ENCODE measurements around the gene FADS1. TPM values are rescaled to one million over a fixed set of nuclear protein-coding genes. Genes with fewer than 3 reads are reported as not detected.

Gene FADS1
- total RNA-seq, 1 donor from 2014 or later: 24.1 TPM

DNA sequence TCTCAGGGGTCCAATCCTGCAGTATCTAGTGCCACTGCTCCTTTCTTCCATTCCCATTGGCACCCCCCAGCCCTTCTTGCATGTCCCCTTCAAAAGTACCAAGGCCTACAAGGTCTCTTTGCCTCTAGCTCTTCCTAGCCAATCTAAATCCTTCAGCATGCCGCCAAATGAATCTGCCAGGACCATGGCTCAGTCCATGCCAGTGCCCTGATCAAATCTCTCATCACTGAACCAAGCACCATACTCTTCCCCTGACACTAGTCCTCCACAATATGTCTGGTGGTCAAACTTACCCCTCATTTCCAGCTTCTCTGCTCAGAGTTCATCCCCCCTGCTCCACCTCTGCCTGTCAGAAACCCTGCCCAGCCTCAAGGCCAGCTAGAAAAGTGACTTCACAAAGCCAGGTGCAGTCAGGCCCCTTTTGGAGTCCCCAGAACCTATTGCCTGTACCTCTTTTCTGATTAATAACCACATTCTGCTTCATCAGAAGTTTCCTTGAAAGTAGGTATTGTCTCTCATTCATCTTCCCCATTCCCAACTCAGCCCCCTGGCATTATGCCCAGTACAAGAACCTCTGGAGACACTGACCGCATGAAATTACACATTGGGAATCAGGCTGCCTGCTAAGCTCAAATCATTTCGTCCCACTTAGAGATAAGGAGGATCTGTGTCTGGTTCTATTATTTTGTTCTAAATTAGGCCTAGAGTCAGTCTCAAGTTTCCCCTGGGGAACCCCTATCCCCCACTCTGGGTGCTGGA is 12.7 kb downstream of the FADS1 start:
- no peak for DNase-seq
- Histone ChIP-seq H3K27me3 (ENCODE audit: low read depth) (no peaks in the 10 kb centered on the region), H3K9me3 (replicated peaks) (no peaks in the 10 kb centered on the region), H3K4me3 (no peak overlapping the region), H3K27ac (replicated peaks) (no peak overlapping the region), H3K4me1 (peaks cover 6% of the 10 kb centered on the region), H3K36me3 (peaks cover 60% of the 10 kb centered on the region)
- TF ChIP-seq, protein P1, sequence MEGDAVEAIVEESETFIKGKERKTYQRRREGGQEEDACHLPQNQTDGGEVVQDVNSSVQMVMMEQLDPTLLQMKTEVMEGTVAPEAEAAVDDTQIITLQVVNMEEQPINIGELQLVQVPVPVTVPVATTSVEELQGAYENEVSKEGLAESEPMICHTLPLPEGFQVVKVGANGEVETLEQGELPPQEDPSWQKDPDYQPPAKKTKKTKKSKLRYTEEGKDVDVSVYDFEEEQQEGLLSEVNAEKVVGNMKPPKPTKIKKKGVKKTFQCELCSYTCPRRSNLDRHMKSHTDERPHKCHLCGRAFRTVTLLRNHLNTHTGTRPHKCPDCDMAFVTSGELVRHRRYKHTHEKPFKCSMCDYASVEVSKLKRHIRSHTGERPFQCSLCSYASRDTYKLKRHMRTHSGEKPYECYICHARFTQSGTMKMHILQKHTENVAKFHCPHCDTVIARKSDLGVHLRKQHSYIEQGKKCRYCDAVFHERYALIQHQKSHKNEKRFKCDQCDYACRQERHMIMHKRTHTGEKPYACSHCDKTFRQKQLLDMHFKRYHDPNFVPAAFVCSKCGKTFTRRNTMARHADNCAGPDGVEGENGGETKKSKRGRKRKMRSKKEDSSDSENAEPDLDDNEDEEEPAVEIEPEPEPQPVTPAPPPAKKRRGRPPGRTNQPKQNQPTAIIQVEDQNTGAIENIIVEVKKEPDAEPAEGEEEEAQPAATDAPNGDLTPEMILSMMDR (IDR thresholded peaks at IDR 0.05; ENCODE audit: borderline replicate concordance): no peak
- intact Hi-C loops (cut with micrococcal nuclease): no loop called here

DNA sequence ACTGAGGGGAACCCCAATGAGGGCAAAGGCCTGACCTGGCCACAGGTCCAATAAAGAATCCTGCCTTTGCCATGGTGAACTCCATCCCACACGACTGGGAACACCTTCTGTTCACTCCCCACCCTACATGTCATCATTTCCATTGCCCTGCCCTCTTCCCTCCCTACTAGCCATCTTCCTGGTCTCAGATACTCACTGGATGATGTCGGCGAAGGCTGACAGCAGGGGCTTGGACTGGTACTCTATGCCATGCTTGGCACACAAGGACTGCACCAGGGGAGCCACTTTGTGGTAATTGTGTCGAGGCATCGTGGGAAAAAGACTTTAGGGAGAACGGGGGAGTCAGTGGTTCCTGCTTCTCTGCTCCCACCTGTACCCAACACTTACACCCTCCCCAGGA is 14.2 kb downstream of the FADS1 start:
- Histone ChIP-seq H3K27me3 (ENCODE audit: low read depth) (no peaks in the 10 kb centered on the region), H3K9me3 (replicated peaks) (no peaks in the 10 kb centered on the region), H3K27ac (replicated peaks) (no peak overlapping the region), H3K4me3 (no peak overlapping the region), H3K36me3 (peaks cover 51% of the 10 kb centered on the region), H3K4me1 (peaks cover 8% of the 10 kb centered on the region)
- intact Hi-C loops (cut with micrococcal nuclease): no loop called here
- no peak for DNase-seq
- TF ChIP-seq, protein P1 (IDR thresholded peaks at IDR 0.05; ENCODE audit: borderline replicate concordance): no peak

DNA sequence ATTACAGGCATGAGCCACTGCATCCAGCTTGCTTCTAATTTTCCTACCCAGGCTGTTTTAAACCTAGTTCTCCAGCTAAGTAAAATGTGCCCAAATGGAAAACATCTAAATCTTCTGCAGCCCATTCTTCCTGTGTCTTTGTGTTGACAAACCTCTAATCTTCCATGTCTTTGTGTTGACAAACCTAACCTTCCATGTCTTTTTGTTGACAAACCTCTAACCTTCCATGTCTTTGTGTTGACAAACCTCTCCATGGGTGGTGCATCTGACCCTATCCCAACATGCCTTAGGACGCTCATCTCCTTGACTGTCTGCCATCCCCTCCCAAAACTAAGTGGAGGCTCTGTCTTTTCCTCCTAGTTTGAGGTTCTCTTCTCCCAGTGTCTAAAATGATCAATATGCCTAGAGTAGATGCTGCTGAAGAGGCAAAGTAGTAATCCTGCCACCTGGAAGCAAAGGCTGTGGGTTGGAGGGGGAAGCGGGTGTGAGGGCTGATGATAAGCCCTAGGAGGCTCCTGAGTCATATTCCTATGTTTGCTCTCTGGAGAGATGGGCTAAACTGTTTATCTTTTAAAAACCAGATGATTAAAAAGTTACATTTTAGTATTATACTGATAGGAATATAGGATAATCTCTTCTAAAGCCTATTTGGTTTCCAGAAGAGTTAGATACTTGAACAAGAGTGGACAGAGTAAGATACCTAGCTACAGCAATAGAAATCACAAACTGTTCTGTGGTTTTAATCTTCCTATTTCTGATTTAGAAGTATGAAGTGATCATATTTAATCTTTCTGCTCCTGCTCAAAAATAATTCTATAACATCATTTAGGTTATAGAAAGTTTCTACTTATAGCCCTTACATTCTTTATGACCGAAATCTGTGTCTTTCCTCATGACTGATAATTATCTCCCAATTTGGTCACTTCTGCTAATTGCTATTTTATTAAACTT is 16.2 kb downstream of the FADS1 start:
- Histone ChIP-seq H3K9me3 (replicated peaks) (no peaks in the 10 kb centered on the region), H3K4me1 (peaks cover 13% of the 10 kb centered on the region), H3K36me3 (peaks cover 54% of the 10 kb centered on the region), H3K27me3 (ENCODE audit: low read depth) (no peaks in the 10 kb centered on the region), H3K27ac (replicated peaks) (no peak overlapping the region), H3K4me3 (no peak overlapping the region)
- TF ChIP-seq, protein P1 (IDR thresholded peaks at IDR 0.05; ENCODE audit: borderline replicate concordance): no peak
- intact Hi-C loops (cut with micrococcal nuclease): no loop called here
- no peak for DNase-seq

DNA sequence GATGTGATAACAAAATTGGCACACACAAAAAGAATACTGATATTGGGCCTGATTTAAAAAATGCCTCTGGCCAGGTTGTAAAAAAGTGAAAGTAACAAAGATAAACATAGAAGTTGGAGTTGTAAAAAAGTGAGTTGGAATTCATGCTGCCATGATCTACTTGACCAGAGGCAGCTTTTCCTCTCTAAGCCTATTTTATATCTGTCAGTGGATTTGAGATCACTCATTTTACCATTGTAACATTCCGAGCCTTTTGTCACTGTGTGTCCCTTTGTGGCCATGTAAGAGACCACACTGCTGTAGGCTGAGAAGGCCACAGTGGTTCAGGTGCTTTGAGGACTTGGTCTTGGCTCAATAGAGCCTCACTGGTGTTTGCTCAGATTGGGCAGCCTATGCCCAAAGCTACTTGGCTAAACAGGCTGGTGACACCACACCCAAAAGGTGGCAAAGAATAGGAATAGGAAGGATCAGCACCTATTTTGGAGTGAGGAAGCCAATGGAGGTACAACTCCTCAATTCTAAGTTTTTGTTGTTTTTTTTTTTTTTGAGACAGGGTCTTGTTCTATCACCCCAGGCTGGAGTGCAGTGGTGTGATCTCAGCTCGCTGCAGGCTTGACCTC is 17.0 kb downstream of the FADS1 start:
- intact Hi-C loops (cut with micrococcal nuclease): loop anchor here (5.0 to 10.0 kb wide), 4 partner anchors 95 to 308 kb away; partner anchors contain the start of gene FADS3
- H3K27ac ChIP-seq (replicated peaks): no peak overlapping the region
- DNase-seq: no peak
- H3K4me3 ChIP-seq: no peak overlapping the region
- H3K4me1 ChIP-seq: peaks cover 12% of the 10 kb centered on the region
- TF ChIP-seq, protein P1 (IDR thresholded peaks at IDR 0.05; ENCODE audit: borderline replicate concordance): no peak
- no peaks in the 10 kb centered on the region for H3K27me3 ChIP-seq (ENCODE audit: low read depth)
- H3K9me3 ChIP-seq (replicated peaks): no peaks in the 10 kb centered on the region
- peaks cover 50% of the 10 kb centered on the region for H3K36me3 ChIP-seq

DNA sequence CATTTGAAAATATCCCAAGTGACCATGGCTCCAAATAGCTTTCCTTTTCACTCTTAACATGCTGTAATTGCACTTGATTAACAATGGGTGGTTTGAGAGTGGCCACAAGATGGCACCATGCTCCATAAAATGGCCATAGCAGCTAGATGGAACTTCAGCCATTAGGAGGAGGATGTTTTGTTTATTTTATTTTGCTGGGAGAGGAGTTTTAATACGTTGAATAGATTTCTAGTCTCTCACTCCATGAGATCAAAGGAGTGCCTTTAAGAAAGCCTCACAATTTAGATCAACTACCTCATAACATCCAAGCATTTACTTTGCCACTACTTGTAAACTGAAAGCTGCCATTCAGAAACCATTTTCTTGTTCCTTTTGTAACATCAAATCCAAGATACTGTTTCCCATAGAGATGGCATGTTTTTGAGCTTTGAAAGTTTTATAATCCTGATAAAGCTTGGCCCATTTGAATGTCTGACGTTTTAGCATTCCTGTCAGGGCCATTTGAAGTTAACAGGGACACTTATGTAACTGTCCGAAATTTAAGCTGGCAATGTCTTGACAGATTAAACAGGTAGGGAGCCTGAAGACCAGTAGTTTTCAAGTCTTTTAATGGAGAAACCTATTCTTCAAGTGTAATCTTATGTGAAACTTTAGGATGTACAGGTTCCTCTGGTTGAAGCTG is 19.4 kb downstream of the FADS1 start:
- Histone ChIP-seq H3K9me3 (replicated peaks) (no peaks in the 10 kb centered on the region), H3K4me1 (peaks cover 22% of the 10 kb centered on the region), H3K27me3 (ENCODE audit: low read depth) (no peaks in the 10 kb centered on the region), H3K36me3 (peaks cover 28% of the 10 kb centered on the region), H3K4me3 (no peak overlapping the region), H3K27ac (replicated peaks) (peak overlapping the region; percentile 55)
- peak; percentile 74 for DNase-seq
- intact Hi-C loops (cut with micrococcal nuclease): loop anchor here (5.0 to 10.0 kb wide), 4 partner anchors 97 to 310 kb away; partner anchors contain the start of gene FADS3
- TF ChIP-seq, protein P1 (IDR thresholded peaks at IDR 0.05; ENCODE audit: borderline replicate concordance): peak; percentile 86

Data from left ventricle myocardium inferior (tissue), 1 donor.